COR-L47 (cell line): ENCODE results near the gene TMEM266.
"Not testable (repeated sequence)": the region's sequence is repeated elsewhere in the genome, so short reads cannot be mapped to it uniquely, and the experiment has no call there.

Experiments used
- DNase-seq: peaks from one replicate; lab custom pipeline; 2025; lab: John Stamatoyannopoulos, UW

Gene TMEM266

GRCh38 chr15:76059320-76060117 lies at the start of gene TMEM266:
TMEM266 (plus strand) TSS chr15:76059985; CDS start chr15:76134264, 74,279 bp downstream.
- peak; percentile 60 for DNase-seq

- no peak for DNase-seq
Observed at GRCh38 chr15:76010613-76011012, 49.2 kb upstream of the TMEM266 start.

GRCh38 chr15:76011627-76012551 lies 47.9 kb upstream of the TMEM266 start, which contains the start of gene NRG4:
NRG4 (minus strand) TSS chr15:76012424; CDS start chr15:76011230, 1,194 bp downstream.
- DNase-seq: no peak

GRCh38 chr15:76013470-76013869 lies 46.3 kb upstream of the TMEM266 start:
- DNase-seq: not testable (repeated sequence)

- no peak for DNase-seq
Observed at GRCh38 chr15:76024021-76024768, 35.6 kb upstream of the TMEM266 start.

GRCh38 chr15:76032046-76032445 lies 27.7 kb upstream of the TMEM266 start:
- no peak for DNase-seq

GRCh38 chr15:76033438-76033837 lies 26.3 kb upstream of the TMEM266 start:
- DNase-seq: no peak

GRCh38 chr15:76034111-76034510 lies 25.7 kb upstream of the TMEM266 start:
- no peak for DNase-seq

GRCh38 chr15:76035593-76035992 lies 24.2 kb upstream of the TMEM266 start:
- no peak for DNase-seq

- DNase-seq: no peak
Observed at GRCh38 chr15:76038512-76038911, 21.3 kb upstream of the TMEM266 start.

GRCh38 chr15:76054201-76054600 lies 5.6 kb upstream of the TMEM266 start:
- not testable (repeated sequence) for DNase-seq

GRCh38 chr15:76056931-76057330 lies 2.9 kb upstream of the TMEM266 start:
- DNase-seq: no peak

GRCh38 chr15:76057332-76058000 lies 2.3 kb upstream of the TMEM266 start:
- peak; percentile 26 for DNase-seq

GRCh38 chr15:76058714-76059319 lies 968 bp upstream of the TMEM266 start:
- DNase-seq: peak; percentile 4

- no peak for DNase-seq
Observed at GRCh38 chr15:76060118-76060989, 569 bp downstream of the TMEM266 start.

- no peak for DNase-seq
Observed at GRCh38 chr15:76061700-76062099, 1.9 kb downstream of the TMEM266 start.

GRCh38 chr15:76062286-76062685 lies 2.5 kb downstream of the TMEM266 start:
- no peak for DNase-seq

- no peak for DNase-seq
Observed at GRCh38 chr15:76064375-76064774, 4.6 kb downstream of the TMEM266 start.

- no peak for DNase-seq
Observed at GRCh38 chr15:76065245-76065644, 5.5 kb downstream of the TMEM266 start.

GRCh38 chr15:76065793-76066192 lies 6.0 kb downstream of the TMEM266 start:
- no peak for DNase-seq
